HG03039 (cell line): ENCODE results near the gene DNASE1L1.

Experiments
- ATAC-seq: cut with Tn5 transposase; IDR thresholded peaks from one replicate; pipeline ENCODE4 v1.9.1; 2021; ENCODE audit warnings: mild to moderate bottlenecking, moderate library complexity; ENCODE audit not compliant: unreplicated experiment

DNASE1L1 gene

DNA sequence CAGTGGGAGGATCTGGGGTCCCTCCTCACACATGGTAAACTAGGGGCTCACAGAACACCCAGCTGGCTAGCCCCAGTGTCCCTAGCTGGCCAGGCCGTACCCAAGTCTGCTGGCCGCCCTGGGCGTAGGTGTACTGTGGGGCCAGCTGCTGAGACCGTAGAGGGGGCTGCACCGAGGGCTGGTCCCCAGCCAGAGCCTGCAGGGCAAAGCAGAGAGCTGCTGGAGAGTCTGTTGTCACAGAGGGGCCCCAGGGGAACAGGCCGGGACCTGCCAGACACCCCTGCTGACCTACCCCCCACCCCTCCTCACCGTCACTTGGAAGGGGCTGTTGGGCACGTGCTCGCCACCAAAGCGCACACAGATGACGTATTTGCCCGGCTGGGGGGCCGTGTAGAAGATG, 54.5 kb downstream of the DNASE1L1 start:
- ATAC-seq = no peak

DNA sequence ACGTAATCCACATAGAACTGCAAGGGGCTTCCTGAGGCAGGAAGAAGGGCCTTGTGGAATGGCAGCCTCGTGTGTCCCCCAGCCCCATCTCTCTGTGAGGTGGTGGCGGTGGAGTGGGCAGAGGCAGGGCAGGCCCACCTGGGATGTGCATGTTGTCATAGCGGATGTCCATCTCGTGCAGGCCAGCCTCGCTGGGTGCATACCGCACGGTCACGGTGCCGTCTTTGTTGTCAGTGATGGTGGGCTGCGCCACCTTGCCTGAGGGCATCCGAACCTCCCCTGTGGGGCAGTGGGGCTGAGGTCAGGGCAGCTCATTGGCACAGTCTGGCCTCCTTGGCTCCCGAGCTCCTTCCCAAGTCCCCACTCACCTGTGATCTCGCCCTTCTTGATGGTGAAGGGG, 55.0 kb downstream of the DNASE1L1 start:
- no peak for ATAC-seq

DNA sequence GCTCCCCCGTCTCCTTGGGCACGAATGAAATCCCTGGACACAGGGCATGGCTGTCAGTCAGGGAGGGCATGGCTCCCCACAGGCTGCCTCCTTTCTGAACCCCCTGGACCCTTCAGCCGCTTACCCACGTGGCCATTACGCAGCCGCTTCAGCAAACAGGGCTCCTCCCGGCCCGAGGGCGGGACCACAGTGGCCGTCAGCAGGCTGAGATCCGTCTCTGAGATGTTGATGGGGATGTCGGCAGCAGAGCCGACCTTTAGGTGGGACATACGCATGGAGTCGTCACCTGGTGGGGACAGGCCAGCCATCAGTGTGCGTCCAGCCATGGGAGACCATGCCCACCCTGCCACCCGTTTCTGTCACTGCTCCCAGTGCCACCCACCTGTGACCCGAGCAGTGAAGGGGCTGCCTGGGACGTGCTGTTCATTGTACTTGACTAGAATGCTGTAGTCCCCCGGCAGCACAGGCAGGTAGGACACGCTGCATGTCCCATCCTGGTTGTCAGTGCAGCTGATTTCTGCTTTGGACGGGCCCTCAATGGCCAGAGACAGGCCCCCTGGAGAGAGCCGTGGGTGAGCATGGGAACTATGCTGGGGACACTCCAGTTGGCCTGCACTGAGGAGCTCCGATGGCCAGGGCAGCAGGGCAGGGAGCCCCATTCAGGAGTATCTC, 55.7 kb downstream of the DNASE1L1 start:
- ATAC-seq = no peak

DNA sequence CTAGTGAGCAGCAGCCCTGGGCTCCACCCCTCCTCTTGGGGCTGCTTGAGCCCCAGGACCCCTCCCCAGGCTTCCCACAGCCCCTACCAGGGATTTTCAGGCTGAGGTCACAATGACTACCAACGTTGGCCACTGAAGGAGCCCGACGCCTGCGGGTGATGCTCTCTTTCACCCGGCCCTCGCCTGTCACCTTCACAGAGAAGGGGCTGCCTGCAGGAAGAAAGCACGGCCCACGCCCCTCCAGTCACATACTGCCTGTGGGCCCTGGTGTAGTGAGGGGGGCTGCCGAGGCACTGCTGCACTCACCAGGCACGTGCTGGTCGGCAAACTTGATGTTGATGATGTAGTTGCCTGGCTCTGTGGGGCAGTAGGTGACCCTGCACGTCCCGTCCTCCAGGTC, 56.6 kb downstream of the DNASE1L1 start:
- no peak for ATAC-seq

DNA sequence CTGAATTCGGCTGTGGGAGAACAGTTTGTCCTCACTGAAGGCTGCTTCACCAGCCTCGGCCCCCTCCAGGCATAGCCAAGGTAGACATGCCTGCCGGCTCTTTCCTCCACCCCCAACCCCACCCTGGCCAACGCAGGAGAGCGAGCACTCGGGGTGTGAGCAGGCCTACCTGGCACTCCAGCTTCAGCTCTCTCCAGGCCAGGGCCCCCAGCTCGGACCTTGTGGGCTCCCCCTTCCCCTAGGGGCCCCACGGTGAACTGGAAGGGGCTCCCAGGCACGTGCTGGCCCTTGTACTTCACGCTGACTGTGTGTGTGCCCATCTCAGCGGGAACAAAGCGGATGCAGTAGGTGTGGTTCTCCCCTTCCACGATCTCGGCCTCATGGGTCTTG, 57.0 kb downstream of the DNASE1L1 start:
- ATAC-seq = no peak
